VCaP (cell line): ENCODE data around the gene WDR73.

Experiments used
- H3K27ac ChIP-seq: fragments of 450-650 bp; 2 replicates; pipeline ENCODE4 v1.5.1; 2017
- CTCF ChIP-seq: fragments of 450-650 bp; conservative IDR thresholded peaks from 2 replicates; pipeline ENCODE4 v1.5.1; 2017; ENCODE audit warnings: mild to moderate bottlenecking, moderate library complexity

The WDR73 gene

GRCh38 chr15:84608707-84609284, 45.3 kb downstream of the WDR73 start:
- no peak overlapping the region for H3K27ac ChIP-seq
- no peak for TF ChIP-seq CTCF

GRCh38 chr15:84606653-84607120, 47.4 kb downstream of the WDR73 start:
- no peak for TF ChIP-seq CTCF
- peak overlapping the region; percentile 69 for H3K27ac ChIP-seq

- peak overlapping the region; percentile 69 for H3K27ac ChIP-seq
- TF ChIP-seq CTCF, result no peak
These were observed 48.6 kb downstream of the WDR73 start for GRCh38 chr15:84605554-84605882.

- peak overlapping the region; percentile 69 for H3K27ac ChIP-seq
- TF ChIP-seq CTCF, result no peak
These were observed 49.1 kb downstream of the WDR73 start for GRCh38 chr15:84604826-84605553.

- H3K27ac ChIP-seq, result no peak overlapping the region
- no peak for TF ChIP-seq CTCF
These were observed 50.3 kb downstream of the WDR73 start for GRCh38 chr15:84603630-84604379.

- no peak for TF ChIP-seq CTCF
- H3K27ac ChIP-seq, result peak overlapping the region; percentile 81
These were observed 52.6 kb downstream of the WDR73 start for GRCh38 chr15:84601555-84601838.

- no peak for TF ChIP-seq CTCF
- H3K27ac ChIP-seq, result peak within 1 kb of the TSS; percentile 81
These were observed 53.2 kb downstream of the WDR73 start, which contains the start of gene ZSCAN2 for GRCh38 chr15:84600687-84601554. Gene ZSCAN2, plus strand, starts transcription at chr15:84601009. Its CDS starts 2,919 bp downstream, at chr15:84603928.
